Cardiac fibroblast (primary cell): Measurements from ENCODE around the gene KNSTRN.

Source experiments
- DNase-seq, 2 donors: peaks; one replicate each; pipeline versions ENCODE4 v3.0.0 to v3.0.0-alpha.2; 2010; ENCODE audit warnings: low read depth in 2 of 2
- H3K4me3 ChIP-seq, 2 donors: replicated peaks in 1 of 2; 1 replicate in 1 of 2; 2 replicates in 1 of 2; pipeline ENCODE4 v1.5.1; 2011; ENCODE audit warnings: low read depth in 2 of 2, low read length in 2 of 2, mild to moderate bottlenecking in 2 of 2, moderate library complexity in 1 of 2
- TF ChIP-seq, protein P1 (sequence below): IDR thresholded peaks from one replicate; pipeline ENCODE4 v1.5.1; 2011; ENCODE audit warnings: low read depth, mild to moderate bottlenecking, low read length, inconsistent platforms

Gene KNSTRN

DNA sequence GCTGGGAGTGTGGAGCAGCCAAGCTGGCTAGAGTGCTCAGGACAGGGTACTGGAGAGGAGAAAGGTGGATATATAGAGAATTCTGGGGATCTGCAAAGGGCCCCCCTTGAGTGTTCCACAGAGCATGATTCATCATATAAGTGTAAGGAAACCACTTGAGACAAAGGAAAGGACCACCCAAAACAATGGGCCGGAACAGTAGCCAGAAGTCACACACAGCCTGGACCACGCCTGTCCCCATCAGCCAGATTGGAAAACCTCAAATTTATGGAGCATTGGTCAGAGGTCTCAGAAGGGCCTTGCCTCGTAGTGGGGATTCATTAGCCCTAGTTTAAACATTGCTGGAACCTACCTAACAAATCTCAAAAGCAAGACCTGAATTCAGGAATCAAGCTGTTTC is 4.9 kb upstream of the KNSTRN start:
- TF ChIP-seq, protein P1, sequence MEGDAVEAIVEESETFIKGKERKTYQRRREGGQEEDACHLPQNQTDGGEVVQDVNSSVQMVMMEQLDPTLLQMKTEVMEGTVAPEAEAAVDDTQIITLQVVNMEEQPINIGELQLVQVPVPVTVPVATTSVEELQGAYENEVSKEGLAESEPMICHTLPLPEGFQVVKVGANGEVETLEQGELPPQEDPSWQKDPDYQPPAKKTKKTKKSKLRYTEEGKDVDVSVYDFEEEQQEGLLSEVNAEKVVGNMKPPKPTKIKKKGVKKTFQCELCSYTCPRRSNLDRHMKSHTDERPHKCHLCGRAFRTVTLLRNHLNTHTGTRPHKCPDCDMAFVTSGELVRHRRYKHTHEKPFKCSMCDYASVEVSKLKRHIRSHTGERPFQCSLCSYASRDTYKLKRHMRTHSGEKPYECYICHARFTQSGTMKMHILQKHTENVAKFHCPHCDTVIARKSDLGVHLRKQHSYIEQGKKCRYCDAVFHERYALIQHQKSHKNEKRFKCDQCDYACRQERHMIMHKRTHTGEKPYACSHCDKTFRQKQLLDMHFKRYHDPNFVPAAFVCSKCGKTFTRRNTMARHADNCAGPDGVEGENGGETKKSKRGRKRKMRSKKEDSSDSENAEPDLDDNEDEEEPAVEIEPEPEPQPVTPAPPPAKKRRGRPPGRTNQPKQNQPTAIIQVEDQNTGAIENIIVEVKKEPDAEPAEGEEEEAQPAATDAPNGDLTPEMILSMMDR: no peak
- H3K4me3 ChIP-seq: no peak overlapping the region
- DNase-seq: no peak

DNA sequence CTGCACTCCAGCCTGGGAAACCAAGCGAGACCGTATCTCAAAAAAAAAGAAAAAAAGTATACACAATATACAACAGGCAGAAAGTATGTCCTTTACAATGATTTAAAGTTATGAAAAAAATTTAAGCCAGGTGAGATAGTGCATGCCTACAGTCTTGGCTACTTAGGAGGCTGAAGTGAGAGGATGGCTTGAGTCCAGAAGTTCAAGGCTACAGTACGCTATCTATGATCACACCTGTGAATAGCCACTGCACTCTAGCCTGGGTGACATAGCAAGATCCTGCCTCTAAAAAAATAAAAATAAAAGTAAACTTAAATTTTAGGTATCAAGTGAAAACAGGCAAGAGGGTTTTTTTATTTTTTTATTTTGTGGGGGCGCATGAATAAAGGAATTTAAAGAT is 3.1 kb upstream of the KNSTRN start:
- no peak overlapping the region for H3K4me3 ChIP-seq
- no peak for DNase-seq
- TF ChIP-seq, protein P1: no peak

DNA sequence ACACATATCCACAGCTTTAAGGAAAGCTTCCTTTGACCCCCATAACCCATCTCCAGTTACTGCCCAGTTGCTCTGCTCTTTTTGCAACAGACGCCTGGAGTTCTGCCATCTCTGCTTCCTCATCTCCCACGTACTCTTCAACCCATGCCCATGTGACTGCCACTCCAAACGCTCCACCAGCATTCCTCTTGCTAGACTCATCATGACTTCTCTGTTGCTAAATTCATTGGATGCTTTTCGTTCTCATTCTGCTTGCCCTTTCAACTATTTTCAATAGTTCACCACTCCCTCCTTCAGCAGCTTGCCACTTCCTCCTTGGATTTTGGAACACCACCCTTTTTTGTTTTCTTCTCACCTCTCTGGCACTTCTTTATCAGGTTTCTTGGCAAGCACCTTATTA is 2.7 kb upstream of the KNSTRN start:
- DNase-seq: peak; percentile 99
- no peak overlapping the region for H3K4me3 ChIP-seq
- TF ChIP-seq, protein P1: no peak

DNA sequence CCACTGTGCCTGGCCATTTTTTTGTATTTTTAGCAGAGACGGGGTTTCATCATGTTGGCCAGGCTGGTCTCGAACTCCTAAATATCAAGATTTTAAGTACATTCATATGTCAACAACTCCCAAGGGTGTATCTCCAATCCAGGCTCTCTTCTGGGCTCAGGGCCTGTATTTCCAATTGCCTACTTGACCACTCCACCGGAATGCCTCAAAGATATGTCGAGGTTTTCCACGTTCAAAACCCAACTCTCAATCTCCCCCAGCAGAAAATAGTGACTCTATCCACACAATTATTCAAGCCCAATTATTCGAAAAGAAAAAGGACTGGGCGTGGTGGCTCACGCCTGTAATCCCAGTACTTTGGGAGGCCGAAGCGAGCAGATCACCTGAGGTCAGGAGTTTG is 1.9 kb upstream of the KNSTRN start:
- no peak for DNase-seq
- TF ChIP-seq, protein P1: no peak
- H3K4me3 ChIP-seq: no peak overlapping the region

DNA sequence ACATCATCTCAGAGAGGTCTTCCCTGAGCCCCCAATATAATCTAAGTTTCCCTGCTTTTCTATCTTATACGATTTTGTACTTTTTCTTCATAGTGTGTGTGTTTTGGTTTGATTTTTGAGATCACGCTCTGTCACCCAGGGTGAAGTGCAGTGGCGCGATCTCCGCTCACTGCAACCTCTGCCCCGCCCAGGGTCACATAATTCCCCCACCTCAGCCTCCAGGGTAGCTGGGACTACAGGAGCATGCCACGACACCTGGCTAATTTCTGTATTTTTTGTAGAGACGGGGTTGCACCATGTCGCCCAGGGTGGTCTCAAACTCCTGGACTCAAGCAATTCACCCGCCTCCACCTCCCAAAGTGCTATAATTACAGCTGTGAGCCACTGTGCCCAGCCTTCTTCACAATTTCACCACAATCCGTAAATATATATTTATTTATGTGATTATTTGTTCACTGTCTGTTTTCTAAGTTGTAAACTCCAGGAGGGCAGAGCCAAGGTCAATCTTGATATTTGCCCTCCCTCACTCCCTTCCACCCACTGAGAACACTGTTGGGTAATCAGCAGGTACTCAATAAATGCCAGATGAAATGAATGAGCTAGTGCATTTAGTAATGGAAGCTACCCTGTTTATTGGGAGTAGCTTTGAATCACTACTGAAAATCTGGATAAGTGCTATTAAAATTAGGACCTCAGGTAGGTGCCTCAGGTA is 547 bp upstream of the KNSTRN start:
- TF ChIP-seq, protein P1: no peak
- no peak for DNase-seq
- no peak overlapping the region for H3K4me3 ChIP-seq

DNA sequence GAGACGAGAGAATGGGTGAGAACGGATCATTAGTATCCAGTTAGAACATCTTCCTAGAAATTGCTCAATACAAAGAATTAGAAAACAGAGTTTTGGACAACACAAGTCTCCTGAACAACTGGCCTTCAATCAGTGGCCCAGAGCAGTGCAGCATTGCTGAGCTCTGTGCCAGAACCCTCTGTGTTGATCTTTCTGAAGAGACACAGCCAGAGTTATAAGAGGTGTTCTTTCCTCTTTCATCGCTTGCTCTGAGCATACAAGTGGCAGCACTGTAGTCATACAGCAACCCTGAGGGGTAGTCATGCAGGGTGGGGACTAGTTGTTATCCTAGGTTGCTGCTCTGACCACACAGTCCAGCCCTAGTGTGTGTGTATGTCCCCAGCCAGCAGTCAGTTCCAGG is 4.0 kb downstream of the KNSTRN start:
- TF ChIP-seq, protein P1: no peak
- DNase-seq: no peak
- no peak overlapping the region for H3K4me3 ChIP-seq
